Vagina (tissue), 2 donors: ENCODE data around the gene FOXE1. TPM values are rescaled to one million over a fixed set of nuclear protein-coding genes. Genes with fewer than 3 reads are reported as not detected.
A peak's percentile ranks its signal among the peaks of the same experiment; 100 is the strongest.

ENCODE experiments used
- DNase-seq, 2 donors: peaks; one replicate each; pipeline ENCODE4 v3.0.0-alpha.2; 2017; ENCODE audit errors: extremely low spot score in 2 of 2
- H3K27ac ChIP-seq: fragments of 200-600 bp; sonication (generic); one replicate; pipeline ENCODE4 v1.5.1; 2019
- H3K27me3 ChIP-seq: fragments of 200-600 bp; sonication (generic); one replicate; pipeline ENCODE4 v1.5.1; 2019
- H3K36me3 ChIP-seq, 2 donors: fragments of 200-600 bp; sonication (generic); one replicate each; pipeline ENCODE4 v1.5.1; 2017 to 2019
- H3K4me1 ChIP-seq: fragments of 200-600 bp; sonication (generic); one replicate; pipeline ENCODE4 v1.5.1; 2019
- H3K4me3 ChIP-seq, 2 donors: fragments of 200-600 bp; sonication (generic); 1 replicate in 1 of 2; 2 replicates in 1 of 2; pipeline ENCODE4 v1.5.1; 2016 to 2019
- H3K9me3 ChIP-seq: fragments of 200-600 bp; sonication (generic); one replicate; pipeline ENCODE4 v1.5.1; 2019
- CTCF ChIP-seq, 3 experiments: fragments of 450-650 bp in 2 of 3; fragments of 200-600 bp in 1 of 3; sonication (generic) in 1 of 3; IDR thresholded peaks; one replicate each; pipeline ENCODE4 v1.5.1; 2017 to 2019; ENCODE audit warnings: antibody characterized with exemption in 3 of 3, mild to moderate bottlenecking in 2 of 3, moderate library complexity in 2 of 3
- POLR2A ChIP-seq, 2 donors: fragments of 450-650 bp; IDR thresholded peaks; one replicate each; pipeline ENCODE4 v1.6.1; 2017; ENCODE audit warnings: antibody characterized with exemption in 2 of 2, mild to moderate bottlenecking in 2 of 2, moderate library complexity in 2 of 2
- POLR2AphosphoS5 ChIP-seq, 2 donors: sonication (generic); formaldehyde crosslinking; IDR thresholded peaks; one replicate each; pipeline ENCODE4 v1.9.0; 2017; ENCODE audit warnings: antibody characterized with exemption in 2 of 2, mild to moderate bottlenecking in 2 of 2, low read depth in 1 of 2; ENCODE audit not compliant: insufficient read depth in 1 of 2
- intact Hi-C: fragments of 100-400 bp; cut with DNase I; formaldehyde crosslinking; loops from one replicate; pipeline ENCODE4 v1.15.1; 2023
- total RNA-seq: library from RNA; depleted of rRNA; stranded (reverse); fragments of >200 nt; gene quantifications from one replicate; pipeline ENCODE4 v1.2.3, GENCODE V29; 2016

Gene FOXE1
- total RNA-seq, 1 donor from 2014 or later, result 7.9 TPM

- DNase-seq, result no peak
- Histone ChIP-seq H3K27ac (no peak overlapping the region), H3K36me3 (no peaks in the 10 kb centered on the region), H3K4me1 (peaks cover 41% of the 10 kb centered on the region), H3K4me3 (peak overlapping the region; percentile 13 to 15), H3K9me3 (no peaks in the 10 kb centered on the region), H3K27me3 (no peaks in the 10 kb centered on the region)
- intact Hi-C loops, result no loop called here
- TF ChIP-seq POLR2AphosphoS5 (IDR thresholded peaks at IDR 0.05; ENCODE audit: insufficient read depth in 1 of 2, low read depth in 1 of 2) (no peak), POLR2A (IDR thresholded peaks at IDR 0.05) (no peak), CTCF (IDR thresholded peaks at IDR 0.05) (no peak)
Observed at GRCh38 chr9:97848480-97849237, 4.4 kb upstream of the FOXE1 start.

DNA sequence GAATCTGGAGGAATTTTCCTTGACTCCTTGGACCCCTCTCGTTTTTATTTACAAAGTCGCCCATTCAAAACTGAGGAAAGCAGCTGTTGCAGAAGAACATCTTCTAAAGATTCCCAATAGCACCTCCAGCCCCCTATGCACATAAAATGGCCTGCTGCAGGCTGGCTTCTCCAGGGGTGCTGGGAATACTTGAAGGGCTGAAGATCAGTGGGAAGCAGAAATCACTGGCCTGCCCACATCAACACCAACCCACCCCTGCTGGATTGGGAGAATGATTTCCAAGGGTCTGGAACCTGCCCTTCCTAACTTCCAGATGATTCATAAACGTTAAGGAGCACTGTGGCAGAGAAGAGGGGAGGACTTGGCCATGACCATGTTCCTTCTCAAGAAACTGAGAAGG, 3.0 kb upstream of the FOXE1 start:
- H3K4me1 ChIP-seq, result peaks cover 41% of the 10 kb centered on the region

GRCh38 chr9:97850746-97851445, 2.1 kb upstream of the FOXE1 start:
- Histone ChIP-seq H3K27ac (no peak overlapping the region), H3K4me1 (peaks cover 46% of the 10 kb centered on the region), H3K4me3 (peak overlapping the region in 1 of 2 donors; percentile 49), H3K27me3 (peaks cover 12% of the 10 kb centered on the region), H3K36me3 (no peaks in the 10 kb centered on the region), H3K9me3 (no peaks in the 10 kb centered on the region)
- intact Hi-C loops, result no loop called here
- DNase-seq, result no peak
- TF ChIP-seq POLR2A (IDR thresholded peaks at IDR 0.05) (no peak), POLR2AphosphoS5 (IDR thresholded peaks at IDR 0.05; ENCODE audit: insufficient read depth in 1 of 2, low read depth in 1 of 2) (no peak), CTCF (IDR thresholded peaks at IDR 0.05) (no peak)

More for the DNA sequence above, 3.0 kb upstream of the FOXE1 start:
- H3K4me3 ChIP-seq, result no peak overlapping the region
- no peak for DNase-seq
- no peaks in the 10 kb centered on the region for H3K9me3 ChIP-seq
- peaks cover 6% of the 10 kb centered on the region for H3K27me3 ChIP-seq
- intact Hi-C loops, result no loop called here
- TF ChIP-seq CTCF (IDR thresholded peaks at IDR 0.05), result no peak
- no peak for TF ChIP-seq POLR2AphosphoS5 (IDR thresholded peaks at IDR 0.05; ENCODE audit: insufficient read depth in 1 of 2, low read depth in 1 of 2)
- no peak for TF ChIP-seq POLR2A (IDR thresholded peaks at IDR 0.05)
- H3K36me3 ChIP-seq, result no peaks in the 10 kb centered on the region
- no peak overlapping the region for H3K27ac ChIP-seq

DNA sequence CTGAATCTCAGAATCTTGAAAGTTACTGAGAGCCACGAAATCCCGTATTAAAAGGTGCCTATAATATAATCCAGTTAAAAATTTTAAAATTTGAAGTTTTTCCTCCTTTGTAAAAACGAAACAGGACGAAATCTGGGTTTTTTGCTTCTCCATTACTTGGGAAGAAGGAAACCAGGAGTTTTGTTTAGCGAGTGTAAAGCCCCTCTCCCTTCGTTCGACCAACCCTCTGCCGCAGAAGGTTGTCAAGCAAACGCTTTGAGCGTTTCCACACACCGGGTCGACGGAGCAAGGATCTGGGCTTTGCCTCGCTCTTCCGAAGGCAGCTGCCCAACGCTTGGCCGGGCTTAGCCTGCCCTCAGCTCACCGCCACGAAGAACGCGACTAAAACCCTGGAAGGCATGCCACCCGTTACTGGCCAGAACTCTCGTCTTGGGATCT, 1.6 kb upstream of the FOXE1 start:
- Histone ChIP-seq H3K36me3 (no peaks in the 10 kb centered on the region), H3K4me3 (peak overlapping the region; percentile 3 to 49), H3K4me1 (peaks cover 50% of the 10 kb centered on the region), H3K27me3 (peaks cover 12% of the 10 kb centered on the region), H3K9me3 (no peaks in the 10 kb centered on the region), H3K27ac (no peak overlapping the region)
- TF ChIP-seq POLR2A (IDR thresholded peaks at IDR 0.05), result no peak
- TF ChIP-seq CTCF (IDR thresholded peaks at IDR 0.05), result no peak
- no peak for TF ChIP-seq POLR2AphosphoS5 (IDR thresholded peaks at IDR 0.05; ENCODE audit: insufficient read depth in 1 of 2, low read depth in 1 of 2)
- DNase-seq, result no peak
- intact Hi-C loops, result no loop called here

- peak overlapping the region; percentile 3 to 49 for H3K4me3 ChIP-seq
Observed at GRCh38 chr9:97852001-97852398, 1.0 kb upstream of the FOXE1 start.

More at GRCh38 chr9:97852001-97852398, 1.0 kb upstream of the FOXE1 start:
- DNase-seq, result peak in 1 of 2 donors; percentile 77
- Histone ChIP-seq H3K27ac (peak overlapping the region; percentile 77), H3K9me3 (no peaks in the 10 kb centered on the region), H3K4me1 (peaks cover 50% of the 10 kb centered on the region), H3K27me3 (peaks cover 12% of the 10 kb centered on the region), H3K36me3 (no peaks in the 10 kb centered on the region)
- TF ChIP-seq POLR2AphosphoS5 (IDR thresholded peaks at IDR 0.05; ENCODE audit: insufficient read depth in 1 of 2, low read depth in 1 of 2) (no peak), POLR2A (IDR thresholded peaks at IDR 0.05) (no peak), CTCF (IDR thresholded peaks at IDR 0.05) (no peak)
- intact Hi-C loops, result no loop called here
